NCI-H524 (cell line): ENCODE measurements around the gene NCAM1.

Experiments used
- DNase-seq, 2 experiments: peaks; one replicate each; lab custom pipeline; 2025; lab: John Stamatoyannopoulos, UW

NCAM1 gene

DNA sequence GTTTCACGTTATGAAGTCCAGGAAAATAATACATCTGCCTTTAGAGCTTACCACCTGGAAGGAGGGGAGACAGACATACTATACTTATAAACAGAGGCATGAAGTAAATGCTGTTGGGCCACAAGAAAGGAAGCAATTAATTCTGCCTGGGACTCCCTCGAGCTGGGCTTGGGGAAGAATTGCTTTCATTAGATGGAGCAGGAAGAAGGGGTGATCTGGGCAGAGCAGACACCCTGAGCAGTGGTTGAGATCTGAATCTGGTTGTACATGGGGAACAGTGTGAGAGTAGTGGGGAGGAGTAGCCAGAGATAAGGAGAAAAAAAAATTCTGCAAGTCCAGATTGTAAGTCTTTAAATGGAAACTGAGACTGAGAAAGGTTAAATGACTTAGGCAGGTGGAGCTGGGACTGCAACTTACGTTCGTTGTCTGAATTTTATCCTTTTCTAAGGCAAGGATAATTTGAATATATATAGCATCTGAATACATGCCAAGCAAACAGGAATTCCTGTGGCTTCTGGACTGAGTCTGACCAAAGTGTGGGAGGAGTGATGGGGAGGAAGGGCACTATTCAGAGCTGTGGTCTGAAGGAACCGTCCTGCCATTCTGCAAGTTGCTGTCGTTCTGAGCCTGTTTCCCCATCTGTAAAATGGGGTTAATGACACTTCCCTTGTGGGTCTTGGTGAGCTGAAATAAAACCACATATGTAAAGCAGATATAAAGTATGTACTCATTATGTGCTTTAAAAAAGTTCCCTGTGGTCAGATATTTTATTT is 7.9 kb downstream of the NCAM1 start:
- DNase-seq: no peak

DNA sequence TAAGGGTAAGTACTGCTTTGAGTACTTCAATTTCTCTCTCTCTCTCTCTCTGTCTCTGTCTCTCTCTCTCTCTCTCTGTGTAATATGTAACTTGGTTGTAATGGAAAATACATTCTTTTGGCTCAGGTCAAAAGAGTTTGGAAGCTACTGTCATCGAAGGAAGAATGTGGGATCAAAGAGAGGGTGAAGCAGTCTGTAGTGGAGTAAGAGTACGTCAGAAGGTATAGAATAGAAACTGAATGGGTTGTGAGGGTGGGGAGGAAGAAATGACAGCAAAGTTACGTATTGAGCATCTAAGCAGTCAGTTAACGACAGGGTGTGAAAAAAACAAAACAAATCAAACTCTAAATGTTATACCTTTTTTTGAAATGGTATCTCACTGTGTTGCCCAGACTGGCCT is 10.0 kb downstream of the NCAM1 start:
- DNase-seq: no peak

DNA sequence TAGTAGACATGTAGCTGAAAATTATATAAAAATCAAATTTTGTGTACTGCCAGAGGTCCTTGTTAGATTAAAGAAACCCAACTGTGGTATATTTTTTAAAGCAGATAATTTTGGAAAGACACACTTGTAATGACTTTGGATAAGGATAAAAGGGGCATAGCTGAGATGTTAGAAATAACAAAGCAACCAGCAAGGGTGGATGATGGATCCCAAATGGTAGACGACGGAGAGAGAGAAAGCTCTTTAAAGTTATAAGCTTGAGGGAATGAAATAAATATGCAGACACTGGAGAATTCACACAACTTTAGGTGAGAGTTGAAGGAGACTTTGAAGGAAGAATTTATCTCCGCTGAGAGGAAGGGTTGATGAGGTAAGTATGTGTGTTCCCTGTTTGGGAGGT is 10.6 kb downstream of the NCAM1 start:
- no peak for DNase-seq

DNA sequence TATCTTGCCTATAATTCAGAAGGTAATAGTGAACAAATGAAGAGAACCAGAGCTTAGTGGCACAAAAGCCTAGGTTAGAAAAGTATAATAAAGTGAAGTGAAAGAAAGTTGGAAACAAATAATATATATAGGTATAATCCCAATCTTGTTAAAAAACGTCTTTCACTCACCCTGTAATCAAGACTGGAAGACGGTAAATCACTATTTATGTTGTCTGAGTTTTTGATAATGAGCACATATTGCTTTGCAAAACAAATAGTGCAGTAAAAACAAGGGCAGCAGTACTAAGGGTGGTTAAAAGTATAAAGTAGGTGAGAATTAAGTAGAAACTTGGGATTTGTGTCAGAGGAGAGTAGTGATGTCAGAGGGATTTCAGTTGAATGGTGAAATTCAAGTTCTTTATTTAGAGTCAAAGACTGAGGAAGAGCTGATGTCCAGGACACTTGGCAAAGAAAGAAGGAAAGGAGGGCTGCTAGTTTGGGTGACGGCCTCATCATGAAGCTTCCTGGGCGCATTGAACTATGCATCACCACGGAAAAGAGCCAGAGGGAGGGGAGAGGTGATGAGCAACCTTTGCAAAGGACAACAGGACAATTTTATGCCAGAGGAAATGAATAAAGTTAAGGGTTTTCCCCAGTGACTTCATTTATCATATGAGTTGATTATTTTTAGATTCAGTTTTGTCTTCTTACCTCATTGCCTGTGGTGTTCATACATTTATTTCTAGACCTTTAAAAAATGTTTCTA is 11.4 kb downstream of the NCAM1 start:
- DNase-seq: no peak

DNA sequence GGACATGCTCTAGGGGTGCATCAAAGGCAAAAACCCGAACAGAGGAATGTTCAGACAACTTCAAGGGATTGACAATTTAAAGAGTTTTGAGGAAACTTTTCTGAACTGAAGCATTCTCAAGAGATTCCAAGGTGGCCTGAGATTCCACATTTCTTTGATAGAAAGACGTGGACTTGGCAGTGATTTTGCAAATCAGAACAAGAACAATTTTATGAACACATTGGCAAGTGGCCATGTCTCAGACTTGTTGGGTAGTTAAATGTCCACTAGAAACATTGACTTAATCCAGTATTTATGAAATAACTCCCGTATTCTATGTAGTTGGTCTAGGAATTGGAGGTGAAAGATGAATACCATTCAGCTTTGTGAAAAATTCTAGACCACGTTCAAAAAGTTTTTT is 13.8 kb downstream of the NCAM1 start:
- DNase-seq: no peak

DNA sequence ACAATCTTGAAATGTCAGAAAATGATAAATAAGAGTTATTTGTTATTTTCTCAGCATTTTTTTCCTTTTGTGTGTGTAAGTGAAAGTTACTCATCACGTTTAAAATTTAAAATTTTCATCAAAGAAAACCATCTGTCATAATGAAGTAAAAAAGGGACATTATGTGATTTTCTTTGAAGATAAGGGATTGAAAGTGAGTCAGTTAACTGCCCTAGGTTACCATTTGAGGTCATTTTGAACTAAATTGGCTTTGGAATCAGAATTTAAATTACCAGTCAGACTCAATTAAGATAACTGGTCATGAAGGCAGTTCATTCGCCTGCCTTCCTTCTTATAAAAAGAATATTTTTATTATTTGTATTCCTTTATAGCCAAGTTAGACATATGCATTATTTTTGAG is 14.3 kb downstream of the NCAM1 start:
- DNase-seq: no peak

DNA sequence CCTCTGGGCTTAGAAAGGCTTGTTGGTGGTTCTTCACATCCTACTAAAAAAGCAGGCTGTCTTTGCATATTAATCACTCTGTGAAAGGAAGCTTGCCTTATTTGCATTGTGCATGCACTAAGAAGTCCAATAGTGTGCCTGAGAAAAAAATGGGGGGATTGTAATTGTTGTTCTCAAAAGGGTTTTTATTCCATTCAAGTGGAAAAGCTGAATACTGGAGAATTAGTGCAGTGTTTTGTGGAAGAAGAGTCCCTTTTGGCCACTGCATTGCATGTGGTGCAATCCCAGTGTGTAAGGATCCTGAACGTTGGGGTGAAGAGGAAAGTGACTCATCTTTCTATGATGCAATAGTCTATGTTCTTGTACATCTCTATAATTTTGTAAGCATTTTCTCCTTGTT is 16.5 kb downstream of the NCAM1 start:
- no peak for DNase-seq

DNA sequence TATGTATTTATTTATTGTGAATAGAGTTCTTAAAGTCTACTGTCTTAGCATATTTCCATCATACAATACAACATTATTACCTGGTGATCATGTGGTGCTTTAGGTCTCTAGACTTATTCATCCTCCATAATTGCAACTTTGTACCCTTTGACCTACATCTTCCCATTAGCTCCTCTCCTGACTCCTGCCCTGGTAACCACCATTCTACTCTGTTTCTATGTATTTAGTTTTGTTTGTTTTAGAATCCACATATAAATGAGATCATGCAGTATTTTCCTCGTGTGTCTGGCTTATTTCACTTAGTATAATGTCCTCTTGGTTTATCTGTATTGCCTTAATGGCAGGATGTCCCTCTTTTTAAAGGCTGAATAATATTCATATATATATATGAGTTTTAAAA is 22.7 kb downstream of the NCAM1 start:
- DNase-seq: no peak

DNA sequence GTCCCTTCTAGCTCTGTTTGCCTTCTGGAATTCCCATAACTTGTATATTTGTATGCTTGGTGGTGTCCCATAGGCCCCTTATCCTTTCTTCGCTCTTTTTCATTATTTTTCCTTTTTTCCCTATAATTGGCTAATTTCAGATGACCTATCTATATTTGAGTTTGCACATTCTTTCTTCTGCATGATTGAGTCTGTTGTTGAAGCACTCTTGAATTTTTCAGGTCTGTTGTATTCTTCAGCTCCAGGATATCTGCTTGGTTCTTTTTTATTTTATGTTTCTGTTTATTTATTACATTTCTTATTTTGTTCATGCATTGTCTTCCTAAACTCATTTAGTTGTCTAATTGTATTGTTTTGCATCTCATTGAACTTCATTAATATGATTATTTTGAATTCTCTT is 28.0 kb downstream of the NCAM1 start:
- DNase-seq: no peak

DNA sequence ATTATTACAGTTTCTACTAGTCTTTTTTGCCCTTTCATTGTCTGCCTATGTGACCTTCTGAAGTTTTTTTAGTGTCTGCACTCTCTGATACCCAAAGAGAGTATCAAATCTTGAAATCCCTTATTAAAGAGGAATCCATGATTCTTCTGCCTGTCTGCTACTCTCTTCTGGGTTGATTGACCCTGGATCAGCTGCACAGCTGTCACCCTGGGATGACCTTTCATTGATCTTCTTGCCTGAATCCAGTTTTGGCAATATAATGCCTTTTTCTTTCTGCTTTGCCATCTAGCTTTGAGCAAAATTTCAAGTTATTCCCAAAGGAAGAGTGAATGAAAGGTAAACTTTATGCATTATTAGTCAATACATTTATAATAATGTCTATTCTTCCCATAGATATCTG is 32.6 kb downstream of the NCAM1 start:
- DNase-seq: no peak

DNA sequence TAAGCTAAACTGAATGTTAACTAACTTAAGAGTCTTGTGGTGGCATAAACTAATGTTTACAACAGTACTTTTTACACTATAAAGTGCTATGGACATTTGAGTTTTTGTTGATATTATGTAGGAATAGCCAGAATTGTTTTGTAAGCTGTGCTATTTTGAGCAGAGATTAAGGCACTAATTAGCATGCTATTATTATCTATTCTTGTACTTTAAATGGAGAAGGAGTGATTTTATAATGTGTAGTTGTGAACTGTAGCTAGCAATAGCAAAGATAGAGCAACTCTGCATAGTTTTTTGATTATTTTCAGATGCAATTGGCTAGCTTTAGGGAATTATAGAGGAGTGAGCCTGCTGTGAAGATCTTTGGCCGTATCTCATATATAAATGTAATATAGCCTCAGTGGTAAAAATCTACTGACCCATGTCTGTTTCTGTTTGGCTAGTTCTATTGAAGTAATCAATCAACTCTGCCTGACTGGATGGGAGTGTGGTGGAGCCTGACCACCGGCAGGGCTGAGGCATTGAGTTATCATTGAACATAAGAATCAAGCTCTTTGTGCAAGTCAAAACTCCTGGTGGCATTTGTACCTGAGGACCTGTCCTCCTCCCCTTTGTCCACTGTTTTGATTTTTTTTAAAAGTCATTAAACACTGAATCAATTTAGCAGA is 34.3 kb downstream of the NCAM1 start:
- no peak for DNase-seq

DNA sequence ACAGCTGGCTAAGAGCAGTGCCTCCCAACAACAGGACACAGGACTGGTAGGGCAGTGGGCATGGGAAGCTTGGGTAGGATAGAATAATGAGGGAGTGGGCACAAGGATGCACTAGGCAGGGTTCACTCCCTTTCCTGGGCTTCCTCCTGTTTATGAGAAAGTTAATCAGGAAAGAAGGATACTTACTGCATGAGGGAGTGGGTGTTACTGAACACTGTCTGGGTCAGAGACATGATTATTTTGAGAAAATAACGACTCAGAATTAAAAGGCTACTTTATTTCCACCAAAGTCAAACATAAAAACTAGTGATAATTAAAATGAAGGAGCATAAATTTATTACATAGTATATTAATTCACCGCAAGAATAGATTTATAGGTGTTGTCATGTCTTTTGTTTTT is 35.8 kb downstream of the NCAM1 start:
- no peak for DNase-seq

DNA sequence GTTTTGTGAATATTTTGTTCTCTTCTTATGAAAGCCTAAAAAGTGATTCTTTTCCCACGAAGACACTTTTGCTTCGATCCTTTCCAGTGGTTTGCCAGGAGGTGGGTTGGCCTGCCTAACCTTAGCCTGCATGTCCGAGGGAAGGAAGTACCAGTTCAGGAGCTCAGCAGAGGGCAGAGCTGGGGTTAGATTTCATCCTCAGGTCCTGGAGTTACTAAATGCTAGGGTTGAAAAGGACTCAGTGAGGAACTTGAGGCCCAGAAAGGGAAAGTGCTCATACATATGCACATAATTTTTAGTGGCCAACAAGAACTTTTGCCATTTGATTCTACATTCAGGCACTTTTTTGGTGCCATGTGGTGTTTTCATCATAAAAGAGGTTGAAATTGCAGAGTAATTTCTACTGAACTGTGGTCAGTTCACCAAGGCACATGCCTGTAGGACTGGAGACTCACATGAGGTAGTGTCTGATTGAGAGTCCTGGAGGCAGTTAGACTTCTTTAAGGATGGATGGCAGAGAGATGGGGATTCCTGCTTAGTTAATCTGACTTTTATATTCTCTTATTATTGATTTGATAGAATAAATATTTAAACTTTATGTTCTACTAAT is 36.7 kb downstream of the NCAM1 start:
- DNase-seq: no peak

DNA sequence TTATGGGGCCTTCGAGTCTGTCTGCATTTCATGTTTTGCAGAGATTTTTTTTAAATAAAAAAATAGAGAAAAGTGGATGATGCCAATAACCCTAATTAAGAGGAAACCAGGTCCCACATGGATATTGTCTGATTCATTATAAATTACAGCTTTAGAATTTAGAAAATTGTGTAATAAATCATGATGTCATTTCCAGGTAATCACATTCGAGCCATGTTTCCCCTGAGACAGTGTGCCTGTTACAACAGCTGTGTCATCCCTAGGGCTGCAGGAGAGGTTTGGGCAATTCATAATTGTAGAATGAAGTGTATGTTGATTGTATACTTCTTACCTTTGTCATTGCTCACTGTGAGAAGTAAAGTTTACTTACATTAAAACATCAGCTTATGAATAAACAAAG is 38.3 kb downstream of the NCAM1 start:
- DNase-seq: peak in 1 of 2 experiments; percentile 8

DNA sequence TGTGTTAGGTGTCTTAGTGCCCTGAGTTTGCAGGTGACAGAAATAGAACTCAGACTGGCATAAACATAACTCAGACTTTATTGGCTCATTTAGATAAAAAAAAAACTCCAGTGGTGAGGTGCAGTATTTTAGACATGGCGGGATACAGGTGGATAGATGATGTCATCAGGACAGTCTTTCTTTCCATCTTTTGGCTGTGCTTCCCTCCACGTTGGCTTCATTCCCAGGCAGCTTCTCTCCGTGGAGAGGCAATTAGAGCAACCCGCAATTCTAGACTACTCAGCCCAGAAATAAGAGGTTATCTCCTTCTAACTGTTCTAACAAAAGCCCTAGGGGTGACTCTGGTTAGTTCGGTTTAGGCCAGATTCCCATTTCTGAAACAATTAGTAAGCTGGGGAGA is 40.5 kb downstream of the NCAM1 start:
- no peak for DNase-seq

DNA sequence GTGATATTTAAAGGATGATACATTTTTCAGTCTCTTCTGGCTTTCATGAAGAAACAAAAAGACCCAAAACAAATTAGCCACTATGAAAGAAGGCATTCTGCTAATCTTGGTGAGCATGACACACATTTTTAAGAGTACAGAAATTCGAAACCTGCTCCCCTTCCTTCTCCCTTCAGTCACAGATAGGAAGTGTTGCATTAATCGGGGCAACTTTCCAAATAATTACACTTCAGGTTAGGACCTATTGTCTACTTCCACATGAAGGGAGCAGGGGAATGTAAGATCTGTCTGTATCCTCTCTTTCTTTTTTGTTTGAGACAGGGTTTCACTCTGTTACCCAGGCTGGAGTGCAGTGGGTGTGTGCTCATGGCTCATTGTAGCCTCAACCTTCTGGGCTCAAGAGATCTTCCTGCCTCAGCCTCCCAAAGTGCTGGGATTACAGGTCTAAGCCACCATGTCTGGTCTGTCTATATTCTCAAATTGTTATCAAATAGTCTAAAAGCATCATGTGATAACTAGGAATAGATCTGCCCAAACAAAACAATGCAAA is 45.8 kb downstream of the NCAM1 start:
- DNase-seq: no peak

DNA sequence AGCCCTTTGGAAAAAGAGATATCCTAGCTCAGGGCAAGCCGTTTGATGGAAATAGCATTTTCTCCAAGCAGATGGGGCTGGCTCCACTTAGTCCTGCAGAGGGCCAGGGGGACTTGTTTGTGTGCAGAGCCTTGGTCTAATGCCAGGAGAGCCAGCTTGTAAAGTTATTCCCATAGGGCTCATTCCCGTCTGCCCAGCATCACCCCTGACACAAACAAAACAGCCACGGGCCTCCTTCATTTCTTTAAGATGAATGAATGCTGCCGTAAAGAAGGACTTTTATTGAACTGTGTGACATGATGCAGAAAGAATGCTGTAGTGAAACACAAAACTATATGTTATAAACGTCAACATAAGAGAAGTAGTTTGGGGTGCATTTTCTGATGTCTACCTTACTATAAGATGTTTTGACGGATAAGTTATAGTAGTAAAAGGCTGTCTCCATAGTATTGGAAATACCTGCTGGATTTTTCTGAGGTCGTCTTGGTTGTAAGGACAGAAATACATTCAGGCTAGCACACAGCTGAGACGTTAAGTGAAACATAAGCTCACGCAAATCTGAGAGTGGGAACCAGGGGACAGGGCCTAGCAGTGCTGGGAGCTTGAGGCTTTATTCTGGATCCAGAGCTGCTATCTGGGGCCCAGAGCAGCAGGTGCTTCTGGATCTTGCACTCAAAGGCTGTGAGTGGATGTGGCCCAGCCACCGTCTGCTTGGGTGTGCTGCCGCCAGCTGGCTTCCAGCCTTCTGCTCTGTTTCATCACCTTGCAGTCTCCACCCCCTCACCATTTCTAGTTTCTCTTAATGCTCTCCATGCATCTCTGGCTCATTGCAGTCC is 53.3 kb downstream of the NCAM1 start:
- peak; percentile 91 to 97 for DNase-seq

DNA sequence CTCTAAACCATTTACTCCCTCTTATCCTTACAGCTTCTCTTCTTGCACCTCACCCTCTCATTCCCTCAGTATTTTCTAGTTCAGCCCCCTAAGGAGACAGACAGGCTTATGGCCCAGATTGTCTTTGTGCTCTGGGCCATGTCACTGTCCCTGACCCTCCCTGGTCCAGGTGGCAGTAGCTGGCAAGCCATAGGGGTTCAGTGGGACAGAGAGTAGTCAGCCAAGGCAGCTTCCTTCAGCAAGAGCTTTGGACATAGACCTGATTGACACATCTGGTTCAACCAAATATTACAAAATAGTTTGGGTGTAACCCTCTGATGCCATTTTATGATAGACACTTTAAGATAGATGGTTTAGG is 53.9 kb downstream of the NCAM1 start:
- peak in 1 of 2 experiments; percentile 67 for DNase-seq

DNA sequence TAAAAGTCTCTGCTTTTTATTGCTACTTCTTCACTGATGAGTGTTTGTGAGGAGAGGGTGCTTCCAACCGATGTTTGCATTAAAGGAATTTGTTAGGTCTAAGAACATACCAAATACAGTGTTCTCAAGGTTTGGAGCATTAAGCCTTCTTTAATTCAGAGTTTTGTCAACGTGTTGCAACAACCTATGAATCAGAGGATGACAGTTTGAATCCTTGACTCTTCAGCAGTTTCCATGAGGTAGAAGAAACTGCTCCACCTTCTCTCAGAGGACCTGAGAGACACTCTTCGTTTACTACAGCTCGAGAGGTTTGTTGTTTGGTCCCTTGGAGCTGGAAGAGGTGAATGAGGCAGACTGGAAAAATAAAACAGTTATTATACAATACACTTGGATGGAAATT is 55.7 kb downstream of the NCAM1 start:
- DNase-seq: no peak

DNA sequence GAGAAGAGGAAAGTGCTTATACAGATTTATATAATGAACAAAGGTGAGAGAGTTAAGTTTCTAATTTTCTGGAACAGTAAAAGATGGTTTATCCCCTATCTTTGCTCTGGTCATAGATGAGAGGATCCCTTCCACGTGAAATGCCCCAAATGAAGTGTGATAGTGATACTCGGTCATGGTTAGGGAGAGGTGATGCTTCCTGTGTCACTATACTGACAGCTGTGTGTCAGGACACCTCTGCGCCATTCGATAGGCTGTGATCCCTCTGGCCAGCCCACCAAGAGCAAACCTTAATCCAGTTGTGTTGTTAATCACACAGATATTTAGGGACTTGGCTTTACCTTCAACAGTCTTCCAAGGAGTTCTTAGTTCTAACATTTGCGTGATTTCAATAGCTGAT is 57.7 kb downstream of the NCAM1 start:
- no peak for DNase-seq

DNA sequence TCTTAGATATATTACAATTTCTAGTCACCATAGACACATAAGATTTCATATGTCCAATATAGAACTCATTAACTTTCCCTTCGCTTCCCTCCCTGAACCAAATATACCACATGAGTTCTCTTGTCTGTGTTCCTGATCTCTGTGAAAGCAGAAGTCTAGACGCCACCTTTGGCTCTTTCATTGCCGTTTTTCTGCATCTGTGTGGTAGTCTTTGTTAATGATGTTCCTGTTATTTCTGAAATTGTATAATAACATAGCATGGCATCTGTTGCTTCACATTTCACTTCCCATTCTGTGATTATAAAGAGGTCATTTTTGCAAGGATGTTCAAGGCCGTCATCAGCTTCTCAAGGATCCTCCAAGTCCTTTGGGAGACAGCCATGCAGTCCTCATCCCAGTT is 58.5 kb downstream of the NCAM1 start:
- DNase-seq: no peak

DNA sequence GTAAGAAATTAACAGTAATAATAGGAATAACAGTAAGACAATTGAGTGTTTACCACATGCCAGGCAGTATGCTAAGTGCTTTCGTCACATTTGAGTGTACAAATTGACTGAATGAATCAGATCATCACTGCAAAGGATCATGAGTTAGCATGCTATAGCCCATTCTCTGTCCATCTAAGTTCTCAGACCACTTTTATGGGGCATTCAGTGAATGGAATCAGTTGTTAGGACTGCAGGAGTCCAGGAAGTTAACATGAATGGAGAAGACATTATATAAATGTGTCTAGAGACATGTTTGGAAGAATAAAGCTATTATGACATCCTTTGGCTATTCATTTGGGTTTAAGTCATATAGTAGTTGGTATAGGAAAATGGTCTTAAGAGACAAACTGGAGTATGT is 59.9 kb downstream of the NCAM1 start:
- no peak for DNase-seq
